HCT116 (cell line): ENCODE data around the gene JPH3.

ENCODE experiments used
- CEBPB ChIP-seq: IDR thresholded peaks from 2 replicates; pipeline ENCODE4 v1.6.1; 2012; ENCODE audit warnings: low read depth
- EGR1 ChIP-seq: IDR thresholded peaks from 2 replicates; pipeline ENCODE4 v1.6.1; 2012; ENCODE audit warnings: low read depth
- ELF1 ChIP-seq: IDR thresholded peaks from 2 replicates; pipeline ENCODE4 v1.6.1; 2012; ENCODE audit warnings: low read depth, borderline replicate concordance
- POLR2A ChIP-seq: IDR thresholded peaks from 2 replicates; pipeline ENCODE4 v1.7.0; 2011; ENCODE audit warnings: borderline replicate concordance; ENCODE audit not compliant: insufficient read depth, insufficient read length; ENCODE audit errors: extremely low read depth
- POLR2AphosphoS5 ChIP-seq: IDR thresholded peaks from 2 replicates; pipeline ENCODE4 v1.6.1; 2011; ENCODE audit warnings: mild to moderate bottlenecking, low read depth, low read length, moderate library complexity
- SP1 ChIP-seq: IDR thresholded peaks from 2 replicates; pipeline ENCODE4 v1.6.1; 2012; ENCODE audit warnings: low read depth
- YY1 ChIP-seq: IDR thresholded peaks from 2 replicates; pipeline ENCODE4 v1.6.1; 2011; ENCODE audit warnings: low read length, low read depth, moderate library complexity, mild to moderate bottlenecking; ENCODE audit not compliant: insufficient replicate concordance; ENCODE audit errors: extremely low read depth
- ZNF274 ChIP-seq: fragments of 200-500 bp; sonication (Bioruptor generic); IDR thresholded peaks from 2 replicates; pipeline ENCODE4 v1.6.1; 2014; ENCODE audit warnings: mild to moderate bottlenecking, low read depth, low read length, inconsistent platforms
- TF ChIP-seq, protein P1 (sequence below), 3 experiments: fragments of 200-600 bp in 1 of 3; sonication (generic) in 1 of 3; IDR thresholded peaks in 2 of 3; conservative IDR thresholded peaks in 1 of 3; 2 replicates each; pipeline ENCODE4 v1.5.1; 2012 to 2017; ENCODE audit warnings: low read depth in 2 of 3, low read length in 2 of 3, antibody characterized with exemption in 1 of 3, borderline replicate concordance in 1 of 3, control low read depth in 1 of 3, mild to moderate bottlenecking in 1 of 3, mixed read lengths in 1 of 3, mixed run types in 1 of 3, moderate library complexity in 1 of 3; ENCODE audit not compliant: insufficient read depth in 1 of 3
- TF ChIP-seq, protein P2 (sequence below): IDR thresholded peaks from 2 replicates; pipeline ENCODE4 v1.6.1; 2012
- TF ChIP-seq, protein P3 (sequence below): IDR thresholded peaks from 2 replicates; pipeline ENCODE4 v1.6.1; 2012; ENCODE audit warnings: low read depth

DNA sequence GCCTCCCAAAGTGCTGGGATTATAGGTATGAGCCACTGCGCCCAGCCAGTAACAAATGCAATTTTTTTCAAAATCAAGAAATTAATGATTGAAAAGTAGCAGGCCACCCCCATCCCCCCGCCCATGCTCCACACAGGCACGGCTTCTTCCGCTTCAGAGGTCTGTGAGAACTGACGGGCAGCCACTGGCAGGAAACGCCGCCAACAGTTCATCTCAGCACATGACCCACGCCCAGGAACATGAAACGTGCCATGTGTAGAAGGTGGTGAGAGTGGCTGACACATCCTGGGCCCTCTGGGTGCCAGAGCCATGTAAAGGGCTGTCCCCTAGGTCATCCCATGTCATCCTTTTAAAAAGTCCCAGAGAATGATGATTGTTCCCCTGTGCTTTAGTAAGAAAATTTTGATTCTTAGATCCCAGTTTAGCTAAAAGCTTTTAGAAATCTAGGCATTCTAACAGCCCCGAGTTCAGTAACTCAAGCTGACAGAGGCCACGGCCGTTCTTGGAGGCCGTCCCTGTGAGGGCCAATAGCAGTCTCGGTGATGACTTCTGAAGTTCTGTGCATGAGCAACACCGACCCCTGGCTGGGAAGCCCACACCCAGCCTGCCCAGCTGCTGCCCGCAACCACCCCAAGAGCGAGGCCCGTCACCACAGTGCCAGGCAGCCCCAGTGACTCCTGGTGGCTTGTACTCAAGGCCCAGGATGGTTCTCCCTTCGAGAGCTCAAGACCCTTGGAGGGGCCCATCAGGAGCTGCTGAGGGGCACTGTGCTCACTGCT is 111.3 kb downstream of the JPH3 start:
- TF ChIP-seq, protein P1, sequence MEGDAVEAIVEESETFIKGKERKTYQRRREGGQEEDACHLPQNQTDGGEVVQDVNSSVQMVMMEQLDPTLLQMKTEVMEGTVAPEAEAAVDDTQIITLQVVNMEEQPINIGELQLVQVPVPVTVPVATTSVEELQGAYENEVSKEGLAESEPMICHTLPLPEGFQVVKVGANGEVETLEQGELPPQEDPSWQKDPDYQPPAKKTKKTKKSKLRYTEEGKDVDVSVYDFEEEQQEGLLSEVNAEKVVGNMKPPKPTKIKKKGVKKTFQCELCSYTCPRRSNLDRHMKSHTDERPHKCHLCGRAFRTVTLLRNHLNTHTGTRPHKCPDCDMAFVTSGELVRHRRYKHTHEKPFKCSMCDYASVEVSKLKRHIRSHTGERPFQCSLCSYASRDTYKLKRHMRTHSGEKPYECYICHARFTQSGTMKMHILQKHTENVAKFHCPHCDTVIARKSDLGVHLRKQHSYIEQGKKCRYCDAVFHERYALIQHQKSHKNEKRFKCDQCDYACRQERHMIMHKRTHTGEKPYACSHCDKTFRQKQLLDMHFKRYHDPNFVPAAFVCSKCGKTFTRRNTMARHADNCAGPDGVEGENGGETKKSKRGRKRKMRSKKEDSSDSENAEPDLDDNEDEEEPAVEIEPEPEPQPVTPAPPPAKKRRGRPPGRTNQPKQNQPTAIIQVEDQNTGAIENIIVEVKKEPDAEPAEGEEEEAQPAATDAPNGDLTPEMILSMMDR (IDR thresholded peaks at IDR 0.05 in 2 of 3, conservative IDR thresholded peaks at IDR 0.05 in 1 of 3; ENCODE audit: borderline replicate concordance in 1 of 3, insufficient read depth in 1 of 3, low read depth in 2 of 3, low read length in 2 of 3): no peak
- TF ChIP-seq, protein P2, sequence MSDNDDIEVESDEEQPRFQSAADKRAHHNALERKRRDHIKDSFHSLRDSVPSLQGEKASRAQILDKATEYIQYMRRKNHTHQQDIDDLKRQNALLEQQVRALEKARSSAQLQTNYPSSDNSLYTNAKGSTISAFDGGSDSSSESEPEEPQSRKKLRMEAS: no peak
- TF ChIP-seq POLR2A (no peak), POLR2AphosphoS5 (no peak), YY1 (no peak), ZNF274 (no peak), CEBPB (no peak), SP1 (no peak), ELF1 (no peak), EGR1 (no peak)
- TF ChIP-seq, protein P3, sequence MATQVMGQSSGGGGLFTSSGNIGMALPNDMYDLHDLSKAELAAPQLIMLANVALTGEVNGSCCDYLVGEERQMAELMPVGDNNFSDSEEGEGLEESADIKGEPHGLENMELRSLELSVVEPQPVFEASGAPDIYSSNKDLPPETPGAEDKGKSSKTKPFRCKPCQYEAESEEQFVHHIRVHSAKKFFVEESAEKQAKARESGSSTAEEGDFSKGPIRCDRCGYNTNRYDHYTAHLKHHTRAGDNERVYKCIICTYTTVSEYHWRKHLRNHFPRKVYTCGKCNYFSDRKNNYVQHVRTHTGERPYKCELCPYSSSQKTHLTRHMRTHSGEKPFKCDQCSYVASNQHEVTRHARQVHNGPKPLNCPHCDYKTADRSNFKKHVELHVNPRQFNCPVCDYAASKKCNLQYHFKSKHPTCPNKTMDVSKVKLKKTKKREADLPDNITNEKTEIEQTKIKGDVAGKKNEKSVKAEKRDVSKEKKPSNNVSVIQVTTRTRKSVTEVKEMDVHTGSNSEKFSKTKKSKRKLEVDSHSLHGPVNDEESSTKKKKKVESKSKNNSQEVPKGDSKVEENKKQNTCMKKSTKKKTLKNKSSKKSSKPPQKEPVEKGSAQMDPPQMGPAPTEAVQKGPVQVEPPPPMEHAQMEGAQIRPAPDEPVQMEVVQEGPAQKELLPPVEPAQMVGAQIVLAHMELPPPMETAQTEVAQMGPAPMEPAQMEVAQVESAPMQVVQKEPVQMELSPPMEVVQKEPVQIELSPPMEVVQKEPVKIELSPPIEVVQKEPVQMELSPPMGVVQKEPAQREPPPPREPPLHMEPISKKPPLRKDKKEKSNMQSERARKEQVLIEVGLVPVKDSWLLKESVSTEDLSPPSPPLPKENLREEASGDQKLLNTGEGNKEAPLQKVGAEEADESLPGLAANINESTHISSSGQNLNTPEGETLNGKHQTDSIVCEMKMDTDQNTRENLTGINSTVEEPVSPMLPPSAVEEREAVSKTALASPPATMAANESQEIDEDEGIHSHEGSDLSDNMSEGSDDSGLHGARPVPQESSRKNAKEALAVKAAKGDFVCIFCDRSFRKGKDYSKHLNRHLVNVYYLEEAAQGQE: no peak
